AG09309 (cell line): ENCODE results near the gene CLEC4C.
"Not testable (repeated sequence)": the region's sequence is repeated elsewhere in the genome, so short reads cannot be mapped to it uniquely, and the experiment has no call there.

Source experiments
- DNase-seq: peaks from one replicate; pipeline ENCODE4 v3.0.0-alpha.2; 2010; ENCODE audit warnings: low read depth
- H3K4me3 ChIP-seq: 2 replicates; pipeline ENCODE4 v1.5.1; 2011; ENCODE audit warnings: mild to moderate bottlenecking, low read depth, low read length, moderate library complexity; ENCODE audit not compliant: control insufficient read depth
- CTCF ChIP-seq: IDR thresholded peaks from 2 replicates; pipeline ENCODE4 v1.5.1; 2011; ENCODE audit warnings: mild to moderate bottlenecking, low read depth, low read length, inconsistent platforms; ENCODE audit not compliant: insufficient read depth, control insufficient read depth; ENCODE audit errors: missing control alignments

The CLEC4C gene

GRCh38 chr12:7750350-7750749 lies 3.2 kb upstream of the CLEC4C start:
- H3K4me3 ChIP-seq, result no peak overlapping the region
- no peak for TF ChIP-seq CTCF
- DNase-seq, result no peak

GRCh38 chr12:7749442-7749841 lies 2.3 kb upstream of the CLEC4C start:
- TF ChIP-seq CTCF, result no peak
- DNase-seq, result no peak
- H3K4me3 ChIP-seq, result no peak overlapping the region

GRCh38 chr12:7748852-7749251 lies 1.7 kb upstream of the CLEC4C start:
- H3K4me3 ChIP-seq, result no peak overlapping the region
- DNase-seq, result no peak
- no peak for TF ChIP-seq CTCF

- DNase-seq, result no peak
- no peak for TF ChIP-seq CTCF
- H3K4me3 ChIP-seq, result no peak overlapping the region
These were observed 14.2 kb downstream of the CLEC4C start for GRCh38 chr12:7732993-7733392.

GRCh38 chr12:7731486-7731885 lies 15.7 kb downstream of the CLEC4C start:
- TF ChIP-seq CTCF, result no peak
- no peak overlapping the region for H3K4me3 ChIP-seq
- no peak for DNase-seq

- not testable (repeated sequence) for DNase-seq, H3K4me3 ChIP-seq
These were observed 16.2 kb downstream of the CLEC4C start for GRCh38 chr12:7730984-7731383.

- no peak for TF ChIP-seq CTCF
- DNase-seq, result no peak
- H3K4me3 ChIP-seq, result no peak overlapping the region
These were observed 17.4 kb downstream of the CLEC4C start for GRCh38 chr12:7729746-7730145.

- DNase-seq, result no peak
- no peak overlapping the region for H3K4me3 ChIP-seq
- TF ChIP-seq CTCF, result no peak
These were observed 23.2 kb downstream of the CLEC4C start for GRCh38 chr12:7723926-7724325.
